Natural killer cell (primary cell): Measurements from ENCODE around the gene FAM83F. TPM values are rescaled to one million over a fixed set of nuclear protein-coding genes. Genes with fewer than 3 reads are reported as not detected.

Experiments
- ATAC-seq, 3 donors: fragments of 150-1000 bp in 2 of 3; fragments of 200-7000 bp in 1 of 3; cut with Tn5 transposase; 1 replicate in 1 of 3; 2 replicates in 2 of 3; pipeline ENCODE4 v1.10.0; 2021; ENCODE audit warnings: mild to moderate bottlenecking in 2 of 3, moderate library complexity in 2 of 3
- DNase-seq, 2 donors: peaks; one replicate each; pipeline versions ENCODE4 v3.0.0 to v3.0.0-alpha.2; 2013 to 2021; ENCODE audit warnings: mixed read lengths in 1 of 2
- H3K27ac ChIP-seq: one replicate; pipeline ENCODE4 v1.5.1; 2013; ENCODE audit warnings: mild to moderate bottlenecking, low read length
- H3K27me3 ChIP-seq: one replicate; pipeline ENCODE4 v1.6.1; 2013; ENCODE audit warnings: low read length; ENCODE audit not compliant: control insufficient read depth, insufficient read depth
- H3K36me3 ChIP-seq: one replicate; pipeline ENCODE4 v1.6.1; 2013; ENCODE audit warnings: low read length; ENCODE audit not compliant: control insufficient read depth, insufficient read depth
- H3K4me1 ChIP-seq: one replicate; pipeline ENCODE4 v1.6.1; 2013; ENCODE audit warnings: low read length; ENCODE audit not compliant: control insufficient read depth, insufficient read depth
- H3K4me3 ChIP-seq: one replicate; pipeline ENCODE4 v1.5.1; 2013; ENCODE audit warnings: low read length
- H3K9me3 ChIP-seq: one replicate; pipeline ENCODE4 v1.6.1; 2013; ENCODE audit warnings: low read length; ENCODE audit not compliant: control insufficient read depth, insufficient read depth
- H3K27ac Mint-ChIP-seq, 2 donors: one replicate each; pipeline ENCODE4 v1.8.0; 2022; ENCODE audit warnings: mild to moderate bottlenecking in 2 of 2, mixed read lengths in 2 of 2, moderate library complexity in 1 of 2
- H3K27me3 Mint-ChIP-seq, 2 donors: one replicate each; pipeline ENCODE4 v1.8.0; 2022; ENCODE audit warnings: low read depth in 2 of 2, mixed read lengths in 2 of 2
- H3K36me3 Mint-ChIP-seq: one replicate; pipeline ENCODE4 v1.8.0; 2022; ENCODE audit warnings: mixed read lengths
- H3K4me1 Mint-ChIP-seq, 2 donors: one replicate each; pipeline ENCODE4 v1.8.0; 2022; ENCODE audit warnings: mixed read lengths in 2 of 2
- H3K4me3 Mint-ChIP-seq: one replicate; pipeline ENCODE4 v1.8.0; 2022; ENCODE audit warnings: mild to moderate bottlenecking, moderate library complexity, mixed read lengths
- H3K9me3 Mint-ChIP-seq, 2 donors: one replicate each; pipeline ENCODE4 v1.8.0; 2022; ENCODE audit warnings: mixed read lengths in 2 of 2
- WGBS: methylation state at CpG from one replicate; pipeline ENCODE4 v1.1.7; 2013; ENCODE audit warnings: missing lambda C conversion rate; ENCODE audit not compliant: insufficient coverage; 5-methylcytosine and 5-hydroxymethylcytosine counted together
- intact Hi-C: fragments of 100-400 bp; cut with micrococcal nuclease; formaldehyde crosslinking; loops from one replicate; pipeline ENCODE4 v1.14.2; 2022
- total RNA-seq, 4 donors: library from RNA; stranded (reverse); fragments of 120-200 nt in 1 of 4; gene quantifications; one replicate each; pipeline versions ENCODE4 v1.2.3 to v1.2.4, GENCODE V29; 2013 to 2022
- TF ChIP-seq, protein P1 (sequence below): fragments of 200-600 bp; IDR thresholded peaks from one replicate; pipeline ENCODE4 v1.8.0; 2022; ENCODE audit warnings: antibody characterized with exemption

FAM83F gene
- total RNA-seq, 3 donors from 2014 or later (not counting 1 experiment from before 2014, with no cell fraction given) = 1.0 to 7.5 TPM; not detected in 1

DNA sequence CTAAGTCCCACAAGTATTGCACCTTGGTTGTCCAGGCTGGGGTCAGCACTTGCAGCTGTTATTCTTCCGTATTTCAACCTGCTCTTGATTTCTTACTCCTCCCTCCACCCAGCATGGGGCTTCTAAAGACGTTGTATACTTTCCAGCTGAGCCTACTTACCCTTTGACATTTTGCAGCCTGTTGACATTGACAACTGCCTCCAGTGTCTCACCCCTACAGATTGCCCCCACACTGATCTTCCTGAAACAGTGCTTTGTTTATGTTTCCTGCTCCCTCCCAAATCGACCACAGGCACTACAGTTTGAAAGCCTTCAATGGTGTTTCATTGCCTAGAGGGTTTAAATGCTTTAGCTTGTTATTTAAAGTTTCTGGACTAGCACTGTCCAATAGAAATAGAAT, 56.6 kb downstream of the FAM83F start:
- TF ChIP-seq, protein P1, sequence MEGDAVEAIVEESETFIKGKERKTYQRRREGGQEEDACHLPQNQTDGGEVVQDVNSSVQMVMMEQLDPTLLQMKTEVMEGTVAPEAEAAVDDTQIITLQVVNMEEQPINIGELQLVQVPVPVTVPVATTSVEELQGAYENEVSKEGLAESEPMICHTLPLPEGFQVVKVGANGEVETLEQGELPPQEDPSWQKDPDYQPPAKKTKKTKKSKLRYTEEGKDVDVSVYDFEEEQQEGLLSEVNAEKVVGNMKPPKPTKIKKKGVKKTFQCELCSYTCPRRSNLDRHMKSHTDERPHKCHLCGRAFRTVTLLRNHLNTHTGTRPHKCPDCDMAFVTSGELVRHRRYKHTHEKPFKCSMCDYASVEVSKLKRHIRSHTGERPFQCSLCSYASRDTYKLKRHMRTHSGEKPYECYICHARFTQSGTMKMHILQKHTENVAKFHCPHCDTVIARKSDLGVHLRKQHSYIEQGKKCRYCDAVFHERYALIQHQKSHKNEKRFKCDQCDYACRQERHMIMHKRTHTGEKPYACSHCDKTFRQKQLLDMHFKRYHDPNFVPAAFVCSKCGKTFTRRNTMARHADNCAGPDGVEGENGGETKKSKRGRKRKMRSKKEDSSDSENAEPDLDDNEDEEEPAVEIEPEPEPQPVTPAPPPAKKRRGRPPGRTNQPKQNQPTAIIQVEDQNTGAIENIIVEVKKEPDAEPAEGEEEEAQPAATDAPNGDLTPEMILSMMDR = no peak
- no peaks in the 10 kb centered on the region for H3K36me3 ChIP-seq
- Mint-ChIP-seq H3K27ac (peak overlapping the region; percentile 32 to 67), H3K4me1 (peaks cover 66% of the 10 kb centered on the region in 2 donors), H3K9me3 (no peaks in the 10 kb centered on the region), H3K27me3 (no peaks in the 10 kb centered on the region), H3K4me3 (peak overlapping the region; percentile 25), H3K36me3 (no peaks in the 10 kb centered on the region)
- no peaks in the 10 kb centered on the region for H3K27me3 ChIP-seq
- no peak overlapping the region for H3K4me3 ChIP-seq
- peaks cover 46% of the 10 kb centered on the region for H3K4me1 ChIP-seq
- H3K9me3 ChIP-seq = no peaks in the 10 kb centered on the region
- peak in 1 of 2 donors; percentile 29 for DNase-seq
- intact Hi-C loops = loop anchor here (10.0 kb wide), 1 partner anchor 53 kb away; no protein-coding TSS in a partner anchor
- H3K27ac ChIP-seq = peak overlapping the region; percentile 47
- peak in 1 of 3 donors; percentile 29 for ATAC-seq
- 14% methylated on average over 2 of the region's 3 CpGs for WGBS

GRCh38 chr22:40053460-40053859, 58.7 kb downstream of the FAM83F start:
- Histone ChIP-seq H3K4me3 (no peak overlapping the region), H3K9me3 (no peaks in the 10 kb centered on the region), H3K36me3 (no peaks in the 10 kb centered on the region), H3K4me1 (peaks cover 52% of the 10 kb centered on the region), H3K27ac (no peak overlapping the region), H3K27me3 (no peaks in the 10 kb centered on the region)
- DNase-seq (no peak), ATAC-seq (no peak)
- 83% methylated on average over 1 of the region's 1 CpG for WGBS
- Mint-ChIP-seq H3K9me3 (no peaks in the 10 kb centered on the region), H3K27ac (no peak overlapping the region), H3K4me3 (no peak overlapping the region), H3K27me3 (no peaks in the 10 kb centered on the region), H3K4me1 (peaks cover 63 to 65% of the 10 kb centered on the region in 2 donors), H3K36me3 (no peaks in the 10 kb centered on the region)
- TF ChIP-seq, protein P1 = no peak
- intact Hi-C loops = loop anchor here (10.0 kb wide), 1 partner anchor 51 kb away; no protein-coding TSS in a partner anchor

- TF ChIP-seq, protein P1 = no peak
- Histone ChIP-seq H3K9me3 (no peaks in the 10 kb centered on the region), H3K27ac (no peak overlapping the region), H3K4me3 (no peak overlapping the region), H3K4me1 (peaks cover 48% of the 10 kb centered on the region), H3K27me3 (no peaks in the 10 kb centered on the region), H3K36me3 (no peaks in the 10 kb centered on the region)
- WGBS = 91% methylated on average over 1 of the region's 2 CpGs
- peaks cover 66 to 69% of the 10 kb centered on the region in 2 donors for H3K4me1 Mint-ChIP-seq
- no peak for DNase-seq
- no peaks in the 10 kb centered on the region for H3K36me3 Mint-ChIP-seq
- peak overlapping the region; percentile 62 to 79 for H3K27ac Mint-ChIP-seq
- H3K9me3 Mint-ChIP-seq = no peaks in the 10 kb centered on the region
- H3K27me3 Mint-ChIP-seq = no peaks in the 10 kb centered on the region
- no peak for ATAC-seq
- H3K4me3 Mint-ChIP-seq = peak overlapping the region; percentile 57
- intact Hi-C loops = loop anchor here (10.0 kb wide), 1 partner anchor 50 kb away; no protein-coding TSS in a partner anchor
Observed at GRCh38 chr22:40054486-40054885, 59.7 kb downstream of the FAM83F start.
